IMR-90 (cell line): Measurements from ENCODE around the gene RGN. TPM values are rescaled to one million over a fixed set of nuclear protein-coding genes. Genes with fewer than 3 reads are reported as not detected.

Experiments used
- ATAC-seq: fragments of 200-7000 bp; cut with Tn5 transposase; 2 replicates; pipeline ENCODE4 v1.9.1; 2020; ENCODE audit warnings: low read depth, mild to moderate bottlenecking, moderate library complexity
- BruUV-seq: library from RNA; stranded (reverse); fragments of 400-500 nt; replicated peaks from 2 replicates; lab custom pipeline; 2021; lab: Mats Ljungman, UMichigan
- CTCF ChIA-PET: fragments of 300-600 bp; formaldehyde crosslinking; extraction: SDS; loops from one replicate; lab custom pipeline; 2021; ENCODE audit warnings: antibody characterized with exemption; lab: Yijun Ruan, JAX
- POLR2A ChIA-PET: fragments of 300-600 bp; sonication (Branson Sonifier 250); formaldehyde crosslinking; loops from one replicate; lab custom pipeline; 2022; ENCODE audit warnings: antibody characterized with exemption; ENCODE audit not compliant: unreplicated experiment; lab: Charles Lee
- DNase-seq: peaks from one replicate; pipeline ENCODE4 v3.0.0; 2013
- H2AFZ ChIP-seq: replicated peaks from 2 replicates; pipeline ENCODE3; 2013; ENCODE audit warnings: low read length, mild to moderate bottlenecking; ENCODE audit not compliant: poor library complexity
- H2AK5ac ChIP-seq: 2 replicates; pipeline ENCODE4 v1.6.1; 2013; ENCODE audit warnings: low read depth, low read length, inconsistent platforms
- H2AK9ac ChIP-seq: replicated peaks from 2 replicates; pipeline ENCODE3; 2013; ENCODE audit warnings: mild to moderate bottlenecking, low read depth, low read length, moderate library complexity; ENCODE audit not compliant: poor library complexity
- H2BK120ac ChIP-seq: 2 replicates; pipeline ENCODE4 v1.6.1; 2013; ENCODE audit warnings: low read depth, low read length, inconsistent platforms
- H2BK15ac ChIP-seq: 3 replicates; pipeline ENCODE4 v1.6.1; 2013; ENCODE audit warnings: low read depth, low read length, inconsistent platforms
- H2BK20ac ChIP-seq: 2 replicates; pipeline ENCODE4 v1.6.1; 2013; ENCODE audit warnings: low read depth, mild to moderate bottlenecking, inconsistent platforms, low read length, moderate library complexity
- H2BK5ac ChIP-seq: 2 replicates; pipeline ENCODE4 v1.6.1; 2013; ENCODE audit warnings: mild to moderate bottlenecking, low read depth, low read length, inconsistent platforms; ENCODE audit not compliant: poor library complexity, severe bottlenecking
- H3K14ac ChIP-seq: replicated peaks from 2 replicates; pipeline ENCODE4 v1.6.1; 2013; ENCODE audit warnings: low read depth, low read length, inconsistent platforms
- H3K18ac ChIP-seq: 2 replicates; pipeline ENCODE4 v1.6.1; 2013; ENCODE audit warnings: low read depth, low read length, control low read depth
- H3K23ac ChIP-seq: 2 replicates; pipeline ENCODE4 v1.6.1; 2013; ENCODE audit warnings: low read depth, low read length, inconsistent platforms
- H3K27ac ChIP-seq: 2 replicates; pipeline ENCODE4 v1.5.1; 2013; ENCODE audit warnings: mild to moderate bottlenecking, control low read depth, low read length; ENCODE audit not compliant: insufficient read depth
- H3K27me3 ChIP-seq: 2 replicates; pipeline ENCODE4 v1.6.1; 2013; ENCODE audit warnings: low read length; ENCODE audit not compliant: control insufficient read depth, insufficient read depth
- H3K36me3 ChIP-seq: 2 replicates; pipeline ENCODE4 v1.6.1; 2013; ENCODE audit warnings: low read length, mixed read lengths; ENCODE audit not compliant: control insufficient read depth, insufficient read depth
- H3K4ac ChIP-seq: 2 replicates; pipeline ENCODE4 v1.6.1; 2013; ENCODE audit warnings: low read depth, low read length, inconsistent platforms
- H3K4me1 ChIP-seq: 2 replicates; pipeline ENCODE4 v1.6.1; 2013; ENCODE audit warnings: low read length, mixed read lengths; ENCODE audit not compliant: control insufficient read depth, insufficient read depth
- H3K4me2 ChIP-seq: 2 replicates; pipeline ENCODE4 v1.6.1; 2013; ENCODE audit warnings: low read depth, mild to moderate bottlenecking, control low read depth, low read length, moderate library complexity
- H3K4me3 ChIP-seq: 2 replicates; pipeline ENCODE4 v1.5.1; 2013; ENCODE audit warnings: low read depth, mild to moderate bottlenecking, control low read depth, low read length, moderate library complexity; ENCODE audit not compliant: insufficient read depth
- H3K56ac ChIP-seq: 2 replicates; pipeline ENCODE4 v1.6.1; 2013; ENCODE audit warnings: low read length, inconsistent platforms; ENCODE audit not compliant: insufficient read depth; ENCODE audit errors: extremely low read depth
- H3K79me1 ChIP-seq, 2 experiments: 2 replicates each; pipeline ENCODE4 v1.6.1; 2013; ENCODE audit warnings: low read length in 2 of 2, inconsistent platforms in 1 of 2, low read depth in 1 of 2
- H3K9ac ChIP-seq: 2 replicates; pipeline ENCODE4 v1.6.1; 2013; ENCODE audit warnings: low read depth, low read length, control low read depth
- H3K9me1 ChIP-seq: 2 replicates; pipeline ENCODE4 v1.6.1; 2013; ENCODE audit warnings: low read length, inconsistent platforms; ENCODE audit not compliant: insufficient read depth
- H3K9me3 ChIP-seq: 2 replicates; pipeline ENCODE4 v1.6.1; 2013; ENCODE audit warnings: low read length; ENCODE audit not compliant: control insufficient read depth, insufficient read depth
- H4K20me1 ChIP-seq: 2 replicates; pipeline ENCODE4 v1.6.1; 2013; ENCODE audit warnings: low read length, inconsistent platforms; ENCODE audit not compliant: insufficient read depth
- H4K5ac ChIP-seq: 2 replicates; pipeline ENCODE4 v1.6.1; 2013; ENCODE audit warnings: mild to moderate bottlenecking, low read depth, low read length, control low read depth
- H4K8ac ChIP-seq, 2 experiments: 2 replicates each; pipeline ENCODE4 v1.6.1; 2013; ENCODE audit warnings: low read depth in 2 of 2, low read length in 2 of 2, control low read depth in 1 of 2, inconsistent platforms in 1 of 2
- H4K91ac ChIP-seq: 2 replicates; pipeline ENCODE4 v1.6.1; 2013; ENCODE audit warnings: low read depth, low read length, inconsistent platforms; ENCODE audit not compliant: insufficient read depth
- NFE2L2 ChIP-seq: fragments of 150-350 bp; IDR thresholded peaks from 2 replicates; pipeline ENCODE4 v1.6.1; 2016; ENCODE audit warnings: low read depth, mild to moderate bottlenecking, low read length
- POLR2A ChIP-seq: IDR thresholded peaks from 2 replicates; pipeline ENCODE4 v1.6.1; 2012; ENCODE audit warnings: mild to moderate bottlenecking, low read depth, low read length
- whole genome bisulfite sequencing, 2 experiments: methylation state at CpG; one replicate each; pipeline versions ENCODE4 v1.1.5 to v1.1.7; 2013; ENCODE audit warnings: missing lambda C conversion rate in 2 of 2; ENCODE audit not compliant: insufficient read length in 1 of 2; ENCODE audit errors: extremely low coverage in 2 of 2; 5-methylcytosine and 5-hydroxymethylcytosine counted together
- dilution Hi-C: fragments of 300-500 bp; cut with HindIII; formaldehyde crosslinking; loops from one replicate; pipeline ENCODE4 v1.14.3; 2018; ENCODE audit warnings: low sequenced_read_pairs; ENCODE audit not compliant: unreplicated experiment
- in situ Hi-C: fragments of 300-500 bp; cut with MboI; formaldehyde crosslinking; loops from 3 replicates; pipeline ENCODE4 v1.14.3; 2019; ENCODE audit warnings: low sequenced_read_pairs, inconsistent platforms, mixed read lengths
- intact Hi-C: fragments of 100-400 bp; cut with micrococcal nuclease; formaldehyde crosslinking; loops from 2 replicates; pipeline ENCODE4 v1.10.0; 2022
- polyA plus RNA-seq, 3 experiments: library from polyadenylated mRNA; depleted of rRNA; stranded (reverse); fragments of >200 nt; gene quantifications; 2 replicates each; pipeline ENCODE4 v1.2.3, GENCODE V29; 2012; ENCODE audit warnings: low replicate concordance in 1 of 3
- total RNA-seq: library from RNA; depleted of rRNA; stranded (reverse); fragments of >200 nt; gene quantifications from 2 replicates; pipeline ENCODE4 v1.2.3, GENCODE V29; 2012

RGN gene
- total and polyA plus RNA-seq, 2 of the 4 experiments (the other 2 are of a cell fraction), result 0.18 to 0.26 TPM

DNA sequence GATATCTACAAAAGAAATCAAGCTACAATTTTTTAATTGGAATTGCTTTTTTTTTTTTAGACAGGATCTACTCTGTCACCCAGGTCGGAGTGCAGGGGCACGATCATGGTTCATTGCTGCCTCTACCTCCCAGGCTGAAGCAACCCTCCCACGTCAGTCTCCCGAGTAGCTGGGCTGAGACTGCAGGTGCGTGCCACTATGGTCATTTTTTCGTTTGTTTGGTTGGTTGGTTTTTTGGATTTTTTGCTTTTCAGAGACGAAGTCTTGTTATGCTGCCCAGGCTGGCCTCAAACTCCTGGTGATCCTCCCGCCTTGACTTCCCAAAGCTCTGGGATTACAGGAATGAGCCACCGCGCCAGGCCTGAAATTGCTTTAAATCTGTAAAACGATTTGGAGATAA is 15.6 kb downstream of the RGN start:
- Histone ChIP-seq H4K91ac (no peak overlapping the region), H3K4me3 (no peak overlapping the region), H3K14ac (no peak overlapping the region), H3K79me1 (no peaks in the 10 kb centered on the region), H3K27ac (no peak overlapping the region), H3K23ac (no peak overlapping the region), H2BK15ac (no peak overlapping the region), H2AK9ac (no peak overlapping the region), H3K9me3 (no peaks in the 10 kb centered on the region), H3K4ac (no peak overlapping the region), H4K20me1 (no peaks in the 10 kb centered on the region), H2BK120ac (no peak overlapping the region), H2BK5ac (no peak overlapping the region), H2AFZ (no peak overlapping the region), H4K8ac (no peak overlapping the region), H4K5ac (no peak overlapping the region), H2AK5ac (no peak overlapping the region), H3K4me1 (no peaks in the 10 kb centered on the region), H2BK20ac (no peak overlapping the region), H3K56ac (no peak overlapping the region), H3K4me2 (no peak overlapping the region), H3K9me1 (no peaks in the 10 kb centered on the region), H3K27me3 (peaks cover 11% of the 10 kb centered on the region), H3K18ac (no peak overlapping the region), H3K36me3 (no peaks in the 10 kb centered on the region), H3K9ac (no peak overlapping the region)
- no TSS peak for BruUV-seq
- intact Hi-C loops, result loop anchor here (1.0 to 10.0 kb wide), 4 partner anchors 62 to 539 kb away; partner anchors contain the start of gene SLC9A7
- ChIA-PET POLR2A (no interaction called here), CTCF (interaction anchor here (0.6 to 1.5 kb wide), 8 partner anchors 8 to 290 kb away, joined by 3 to 6 read pairs (median 4); no protein-coding TSS in a partner anchor)
- 70% methylated on average over 2 of the region's 11 CpGs; no CpG with 5 or more reads in 1 of the 2 experiments for WGBS, 2 experiments
- DNase-seq (no peak), ATAC-seq (no peak)
- TF ChIP-seq POLR2A (no peak), NFE2L2 (no peak)
- dilution Hi-C loops, result no loop called here
- in situ Hi-C loops, result no loop called here
